Gastroesophageal sphincter (tissue), 3 donors: ENCODE results near the gene TRAPPC3.

Experiments
- POLR2A ChIP-seq, 2 donors: fragments of 450-650 bp; IDR thresholded peaks; one replicate each; pipeline ENCODE4 v1.6.1; 2017; ENCODE audit warnings: antibody characterized with exemption in 2 of 2, mild to moderate bottlenecking in 2 of 2, moderate library complexity in 1 of 2
- TF ChIP-seq, protein P1 (sequence below), 4 experiments: fragments of 200-600 bp in 2 of 4; fragments of 450-650 bp in 2 of 4; sonication (generic) in 1 of 4; IDR thresholded peaks; one replicate each; pipeline ENCODE4 v1.5.1; 2017 to 2019; ENCODE audit warnings: antibody characterized with exemption in 4 of 4, mild to moderate bottlenecking in 2 of 4, moderate library complexity in 2 of 4

DNA sequence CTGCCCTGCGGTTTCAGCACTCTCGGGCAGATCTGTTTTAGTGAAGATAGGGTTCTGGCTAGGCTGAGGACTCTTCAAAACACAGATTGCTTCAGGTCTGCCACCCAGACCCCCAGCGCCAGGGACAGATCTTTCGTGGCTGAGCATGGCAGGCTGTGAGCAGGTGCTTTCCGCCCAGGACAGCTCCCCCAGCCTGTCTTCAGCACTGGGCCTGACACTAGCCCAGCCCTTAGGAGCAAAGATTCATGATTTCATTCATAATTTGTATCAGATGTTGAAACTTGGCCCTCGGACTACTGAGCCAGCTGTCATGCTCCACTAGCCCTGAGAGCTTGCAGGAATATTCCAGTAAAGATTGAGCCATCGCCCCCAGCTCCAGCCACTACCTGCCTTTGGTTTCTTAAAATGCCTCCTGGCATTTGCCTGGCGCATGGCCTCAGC lies 54.6 kb downstream of the TRAPPC3 start:
- TF ChIP-seq, protein P1, sequence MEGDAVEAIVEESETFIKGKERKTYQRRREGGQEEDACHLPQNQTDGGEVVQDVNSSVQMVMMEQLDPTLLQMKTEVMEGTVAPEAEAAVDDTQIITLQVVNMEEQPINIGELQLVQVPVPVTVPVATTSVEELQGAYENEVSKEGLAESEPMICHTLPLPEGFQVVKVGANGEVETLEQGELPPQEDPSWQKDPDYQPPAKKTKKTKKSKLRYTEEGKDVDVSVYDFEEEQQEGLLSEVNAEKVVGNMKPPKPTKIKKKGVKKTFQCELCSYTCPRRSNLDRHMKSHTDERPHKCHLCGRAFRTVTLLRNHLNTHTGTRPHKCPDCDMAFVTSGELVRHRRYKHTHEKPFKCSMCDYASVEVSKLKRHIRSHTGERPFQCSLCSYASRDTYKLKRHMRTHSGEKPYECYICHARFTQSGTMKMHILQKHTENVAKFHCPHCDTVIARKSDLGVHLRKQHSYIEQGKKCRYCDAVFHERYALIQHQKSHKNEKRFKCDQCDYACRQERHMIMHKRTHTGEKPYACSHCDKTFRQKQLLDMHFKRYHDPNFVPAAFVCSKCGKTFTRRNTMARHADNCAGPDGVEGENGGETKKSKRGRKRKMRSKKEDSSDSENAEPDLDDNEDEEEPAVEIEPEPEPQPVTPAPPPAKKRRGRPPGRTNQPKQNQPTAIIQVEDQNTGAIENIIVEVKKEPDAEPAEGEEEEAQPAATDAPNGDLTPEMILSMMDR (IDR thresholded peaks at IDR 0.05): no peak
- no peak for TF ChIP-seq POLR2A (IDR thresholded peaks at IDR 0.05)
